ENCODE measurements around the gene ZNF174. TPM values are rescaled to one million over a fixed set of nuclear protein-coding genes. Genes with fewer than 3 reads are reported as not detected.
A peak's percentile ranks its signal among the peaks of the same experiment; 100 is the strongest.

The ZNF174 gene
- total RNA-seq, 4 donors from 2014 or later = 6.7 to 15.6 (median 9.6) TPM

- Histone ChIP-seq H3K4me3 (peak within 1 kb of the TSS; percentile 64 to 80 (median 68)), H3K4me1 (peaks cover 4 to 8% of the 10 kb centered on the region in 2 donors), H3K9me3 (peaks cover 0 to 18% (median 0%) of the 10 kb centered on the region in 3 donors), H3K27ac (peak within 1 kb of the TSS; percentile 73 to 85 (median 84)), H3K36me3 (peaks cover 0 to 21% of the 10 kb centered on the region in 2 donors), H3K27me3 (no peaks in the 10 kb centered on the region)
- TF ChIP-seq CTCF (IDR thresholded peaks at IDR 0.05 in 4 of 5, conservative IDR thresholded peaks at IDR 0.05 in 1 of 5) (no peak), POLR2A (IDR thresholded peaks at IDR 0.05) (peak; percentile 36 to 47)
- peak; percentile 81 to 83 for DNase-seq
- intact Hi-C loops (cut with DNase I; ENCODE audit: low total_unique reads) (loop anchor here (1.0 to 2.0 kb wide), 2 partner anchors 13 to 42 kb away; partner anchors contain the start of genes ZNF174 and ZSCAN32), in situ Hi-C loops (cut with MboI; ENCODE audit: low sequenced_read_pairs in 4 of 4) (no loop called here)
- peak; percentile 100 for ATAC-seq
These were observed 42.4 kb downstream of the ZNF174 start, which contains the start of the genes NAA60 and ZNF597 for GRCh38 chr16:3443108-3444031. TSS of gene NAA60 (plus strand) at chr16:3443680. CDS start at chr16:3476228, 32,548 bp downstream. TSS of gene ZNF597 (minus strand) at chr16:3443504. CDS start at chr16:3443153, 351 bp downstream.

- peaks cover 0 to 28% of the 10 kb centered on the region in 2 donors for H3K36me3 ChIP-seq
- H3K9me3 ChIP-seq = peaks cover 0 to 12% (median 0%) of the 10 kb centered on the region in 3 donors
- no peaks in the 10 kb centered on the region for H3K27me3 ChIP-seq
- TF ChIP-seq CTCF (IDR thresholded peaks at IDR 0.05 in 4 of 5, conservative IDR thresholded peaks at IDR 0.05 in 1 of 5) = no peak
- TF ChIP-seq POLR2A (IDR thresholded peaks at IDR 0.05) = no peak
- intact Hi-C loops (cut with DNase I; ENCODE audit: low total_unique reads) = no loop called here
- peak in 1 of 2 donors; percentile 32 for ATAC-seq
- in situ Hi-C loops (cut with MboI; ENCODE audit: low sequenced_read_pairs in 4 of 4) = no loop called here
- H3K4me3 ChIP-seq = peak overlapping the region; percentile 64 to 80 (median 68)
- no peak for DNase-seq
- peak overlapping the region; percentile 73 to 85 (median 84) for H3K27ac ChIP-seq
- peaks cover 4 to 8% of the 10 kb centered on the region in 2 donors for H3K4me1 ChIP-seq
These were observed 43.0 kb downstream of the ZNF174 start for GRCh38 chr16:3444032-3444388.

GRCh38 chr16:3454093-3454492, 53.1 kb downstream of the ZNF174 start:
- Histone ChIP-seq H3K27ac (peak overlapping the region in 3 of 4 donors; percentile 94 to 99 (median 97)), H3K9me3 (no peaks in the 10 kb centered on the region), H3K4me1 (peaks cover 25 to 34% of the 10 kb centered on the region in 2 donors), H3K27me3 (no peaks in the 10 kb centered on the region), H3K36me3 (peaks cover 0 to 5% of the 10 kb centered on the region in 2 donors), H3K4me3 (no peak overlapping the region)
- no peak for ATAC-seq
- in situ Hi-C loops (cut with MboI; ENCODE audit: low sequenced_read_pairs in 4 of 4) (no loop called here), intact Hi-C loops (cut with DNase I; ENCODE audit: low total_unique reads) (no loop called here)
- DNase-seq = no peak
- TF ChIP-seq POLR2A (IDR thresholded peaks at IDR 0.05) (no peak), CTCF (IDR thresholded peaks at IDR 0.05 in 4 of 5, conservative IDR thresholded peaks at IDR 0.05 in 1 of 5) (no peak)

- no peak for DNase-seq
- in situ Hi-C loops (cut with MboI; ENCODE audit: low sequenced_read_pairs in 4 of 4) (no loop called here), intact Hi-C loops (cut with DNase I; ENCODE audit: low total_unique reads) (loop anchor here (5.0 kb wide), 1 partner anchor 158 kb away; the partner anchor contains the start of gene SLX4)
- no peak overlapping the region for H3K4me3 ChIP-seq
- no peak for ATAC-seq
- H3K27me3 ChIP-seq = no peaks in the 10 kb centered on the region
- H3K4me1 ChIP-seq = peaks cover 30 to 40% of the 10 kb centered on the region in 2 donors
- H3K27ac ChIP-seq = peak overlapping the region; percentile 94 to 99 (median 97)
- H3K9me3 ChIP-seq = no peaks in the 10 kb centered on the region
- TF ChIP-seq POLR2A (IDR thresholded peaks at IDR 0.05) = no peak
- TF ChIP-seq CTCF (IDR thresholded peaks at IDR 0.05 in 4 of 5, conservative IDR thresholded peaks at IDR 0.05 in 1 of 5) = no peak
- H3K36me3 ChIP-seq = no peaks in the 10 kb centered on the region
These were observed 53.7 kb downstream of the ZNF174 start for GRCh38 chr16:3454631-3455147.

Data from gastrocnemius medialis (tissue), 4 donors.